A673 (cell line): ENCODE measurements around the gene GMDS. TPM values are rescaled to one million over a fixed set of nuclear protein-coding genes. Genes with fewer than 3 reads are reported as not detected.
A peak's percentile ranks its signal among the peaks of the same experiment; 100 is the strongest.

Experiments used
- BruUV-seq: library from RNA; stranded (reverse); fragments of 400-500 nt; replicated peaks from 2 replicates; lab custom pipeline; 2021; lab: Mats Ljungman, UMichigan
- CTCF ChIA-PET: fragments of 300-600 bp; sonication (Branson Sonifier 250); formaldehyde crosslinking; loops from one replicate; lab custom pipeline; 2022; ENCODE audit warnings: antibody characterized with exemption; lab: Charles Lee
- POLR2A ChIA-PET: fragments of 300-600 bp; sonication (Branson Sonifier 250); formaldehyde crosslinking; loops from one replicate; lab custom pipeline; 2022; ENCODE audit warnings: antibody characterized with exemption; ENCODE audit not compliant: low non-redundant PET; lab: Charles Lee
- DNase-seq: peaks from one replicate; pipeline ENCODE4 v3.0.0-alpha.2; 2015; ENCODE audit warnings: low spot score
- H3K27ac ChIP-seq: fragments of 200-600 bp; sonication (generic); 2 replicates; pipeline ENCODE4 v1.5.1; 2016; ENCODE audit warnings: mixed run types, low read depth, mild to moderate bottlenecking, mixed read lengths, antibody characterized with exemption, low read length; ENCODE audit not compliant: poor library complexity, severe bottlenecking
- H3K27me3 ChIP-seq: fragments of 200-600 bp; sonication (generic); replicated peaks from 2 replicates; pipeline ENCODE4 v1.6.1; 2017; ENCODE audit warnings: mixed run types, low read depth, mild to moderate bottlenecking, mixed read lengths, antibody characterized with exemption, low read length; ENCODE audit not compliant: insufficient read depth, poor library complexity
- H3K36me3 ChIP-seq: fragments of 200-600 bp; sonication (generic); 2 replicates; pipeline ENCODE4 v1.6.1; 2016; ENCODE audit warnings: mixed run types, mild to moderate bottlenecking, mixed read lengths, antibody characterized with exemption, low read length; ENCODE audit not compliant: insufficient read depth, poor library complexity, severe bottlenecking
- H3K4me1 ChIP-seq: fragments of 200-600 bp; sonication (generic); 2 replicates; pipeline ENCODE4 v1.6.1; 2017; ENCODE audit warnings: mixed run types, mild to moderate bottlenecking, mixed read lengths, antibody characterized with exemption, low read length; ENCODE audit not compliant: insufficient read depth, poor library complexity, severe bottlenecking
- H3K4me3 ChIP-seq: fragments of 200-600 bp; sonication (generic); 2 replicates; pipeline ENCODE4 v1.5.1; 2016; ENCODE audit warnings: low read depth, mixed run types, mild to moderate bottlenecking, mixed read lengths, low read length; ENCODE audit not compliant: poor library complexity, severe bottlenecking
- H3K9me3 ChIP-seq: fragments of 200-600 bp; sonication (generic); 2 replicates; pipeline ENCODE4 v1.6.1; 2016; ENCODE audit warnings: mixed run types, low read depth, mild to moderate bottlenecking, mixed read lengths, antibody characterized with exemption, low read length; ENCODE audit not compliant: poor library complexity, severe bottlenecking
- EZH2 ChIP-seq: fragments of 200-600 bp; sonication (generic); IDR thresholded peaks from 2 replicates; pipeline ENCODE4 v1.6.1; 2017; ENCODE audit warnings: borderline replicate concordance, low read depth, mild to moderate bottlenecking, mixed read lengths, antibody characterized with exemption, low read length; ENCODE audit not compliant: poor library complexity, severe bottlenecking
- intact Hi-C: fragments of 100-400 bp; cut with micrococcal nuclease; formaldehyde crosslinking; loops from one replicate; pipeline ENCODE4 v1.10.0; 2022; ENCODE audit not compliant: unreplicated experiment
- total RNA-seq: library from RNA; stranded (reverse); gene quantifications from 2 replicates; pipeline ENCODE4 v1.2.3, GENCODE V29; 2021
- TF ChIP-seq, protein P1 (sequence below): fragments of 300-800, 200-600 bp; sonication (generic); conservative IDR thresholded peaks from 2 replicates; pipeline ENCODE4 v1.5.1; 2017; ENCODE audit warnings: low read depth, mild to moderate bottlenecking, antibody characterized with exemption, low read length, moderate library complexity, mixed read lengths

Gene GMDS
- total RNA-seq, 1 experiment from 2014 or later: 15.2 TPM

DNA sequence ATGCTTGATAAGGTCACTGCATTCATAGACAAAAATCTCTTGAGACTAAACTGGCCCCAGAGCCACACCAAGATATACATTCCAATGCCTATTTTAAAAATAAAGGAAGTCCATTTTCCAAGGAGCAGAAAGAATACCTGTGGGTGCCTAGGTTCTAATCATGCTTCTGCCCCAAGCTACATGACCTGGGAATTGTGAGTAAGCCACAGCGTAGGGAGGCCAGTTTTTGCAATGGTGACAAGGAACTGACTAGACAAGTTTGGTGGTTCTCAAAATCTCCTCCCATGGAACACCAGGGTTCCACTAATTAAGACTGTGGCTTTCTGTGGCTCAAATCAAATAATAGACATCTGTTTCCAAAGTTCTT is 83.3 kb downstream of the GMDS start:
- H3K9me3 ChIP-seq: no peaks in the 10 kb centered on the region
- POLR2A ChIA-PET: no interaction called here
- H3K4me1 ChIP-seq: peaks cover 12% of the 10 kb centered on the region
- no peaks in the 10 kb centered on the region for H3K27me3 ChIP-seq
- no peak overlapping the region for H3K27ac ChIP-seq
- DNase-seq: peak; percentile 19
- no TSS peak for BruUV-seq
- intact Hi-C loops: no loop called here
- CTCF ChIA-PET: no interaction called here
- H3K4me3 ChIP-seq: no peak overlapping the region
- TF ChIP-seq, protein P1, sequence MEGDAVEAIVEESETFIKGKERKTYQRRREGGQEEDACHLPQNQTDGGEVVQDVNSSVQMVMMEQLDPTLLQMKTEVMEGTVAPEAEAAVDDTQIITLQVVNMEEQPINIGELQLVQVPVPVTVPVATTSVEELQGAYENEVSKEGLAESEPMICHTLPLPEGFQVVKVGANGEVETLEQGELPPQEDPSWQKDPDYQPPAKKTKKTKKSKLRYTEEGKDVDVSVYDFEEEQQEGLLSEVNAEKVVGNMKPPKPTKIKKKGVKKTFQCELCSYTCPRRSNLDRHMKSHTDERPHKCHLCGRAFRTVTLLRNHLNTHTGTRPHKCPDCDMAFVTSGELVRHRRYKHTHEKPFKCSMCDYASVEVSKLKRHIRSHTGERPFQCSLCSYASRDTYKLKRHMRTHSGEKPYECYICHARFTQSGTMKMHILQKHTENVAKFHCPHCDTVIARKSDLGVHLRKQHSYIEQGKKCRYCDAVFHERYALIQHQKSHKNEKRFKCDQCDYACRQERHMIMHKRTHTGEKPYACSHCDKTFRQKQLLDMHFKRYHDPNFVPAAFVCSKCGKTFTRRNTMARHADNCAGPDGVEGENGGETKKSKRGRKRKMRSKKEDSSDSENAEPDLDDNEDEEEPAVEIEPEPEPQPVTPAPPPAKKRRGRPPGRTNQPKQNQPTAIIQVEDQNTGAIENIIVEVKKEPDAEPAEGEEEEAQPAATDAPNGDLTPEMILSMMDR: no peak
- TF ChIP-seq EZH2: no peak
- H3K36me3 ChIP-seq: no peaks in the 10 kb centered on the region

DNA sequence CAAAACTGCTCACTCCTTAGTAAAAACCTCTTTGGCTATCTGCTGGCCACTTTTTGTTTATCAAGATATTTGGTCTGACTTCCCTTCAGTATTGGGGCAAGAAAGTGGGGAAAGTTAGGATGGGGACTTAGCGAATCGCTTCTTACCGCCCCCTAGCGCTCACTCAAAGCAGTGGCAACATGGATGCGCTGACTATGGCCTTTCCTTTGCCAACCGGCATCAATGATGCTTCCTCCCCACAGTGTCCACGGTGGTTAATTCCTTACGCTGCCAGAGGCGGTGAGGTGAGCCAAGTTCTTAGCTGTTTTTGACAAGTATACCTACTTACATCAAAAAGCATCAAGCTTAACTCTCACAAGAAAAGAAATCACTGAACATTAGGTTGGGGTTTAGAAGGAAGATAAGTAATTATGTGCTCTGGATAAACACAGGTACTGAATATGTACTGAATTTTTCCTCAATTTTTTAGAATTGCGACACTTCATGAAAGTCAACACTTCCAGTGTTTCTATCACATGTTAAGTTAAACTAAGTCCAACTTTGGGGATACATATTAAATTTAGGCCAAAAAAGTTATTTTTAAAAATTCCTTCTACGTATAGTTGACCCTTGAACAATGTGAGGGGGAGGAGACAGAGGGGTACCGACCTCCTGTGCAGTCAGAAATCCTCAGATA is 86.7 kb downstream of the GMDS start:
- POLR2A ChIA-PET: no interaction called here
- no TSS peak for BruUV-seq

DNA sequence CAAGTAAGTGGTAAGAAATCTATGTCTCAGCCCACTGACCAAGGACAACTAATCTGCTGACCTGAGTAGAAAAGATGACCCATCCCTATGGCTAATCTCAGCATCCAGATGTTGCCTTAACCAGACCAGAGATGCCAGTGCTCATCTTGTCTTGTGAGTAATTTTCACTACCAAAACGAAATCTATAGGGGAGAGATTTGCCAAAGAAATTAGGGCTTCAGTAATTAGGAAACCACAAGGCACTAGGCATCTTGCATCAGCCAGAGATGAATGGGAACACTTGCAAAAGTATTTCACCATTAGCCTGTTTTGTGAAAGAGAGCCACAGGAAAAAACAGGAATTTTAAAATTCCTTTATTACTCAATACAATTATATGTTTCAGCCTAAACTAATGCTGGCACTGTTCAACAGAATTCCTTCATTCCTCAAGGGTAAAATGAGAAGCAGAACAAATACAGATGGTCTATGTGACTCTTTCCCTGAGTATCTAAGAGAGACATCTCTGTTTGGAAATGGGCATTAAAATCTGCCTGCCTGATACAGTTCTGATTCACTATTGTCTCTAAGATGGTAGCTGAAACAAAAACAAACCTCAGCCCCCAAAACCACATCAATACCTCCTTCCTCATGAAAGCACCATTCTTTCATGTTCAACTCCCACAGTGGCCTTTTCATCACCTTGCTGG is 87.8 kb downstream of the GMDS start:
- no TSS peak for BruUV-seq
- CTCF ChIA-PET: no interaction called here
- H3K9me3 ChIP-seq: no peaks in the 10 kb centered on the region
- no peak overlapping the region for H3K27ac ChIP-seq
- peak; percentile 12 for DNase-seq
- no peak overlapping the region for H3K4me3 ChIP-seq
- no peaks in the 10 kb centered on the region for H3K36me3 ChIP-seq
- POLR2A ChIA-PET: no interaction called here
- TF ChIP-seq, protein P1: no peak
- TF ChIP-seq EZH2: no peak
- intact Hi-C loops: no loop called here
- H3K27me3 ChIP-seq: no peaks in the 10 kb centered on the region
- peaks cover 13% of the 10 kb centered on the region for H3K4me1 ChIP-seq

More for the DNA sequence above, 86.7 kb downstream of the GMDS start:
- intact Hi-C loops: no loop called here
- H3K36me3 ChIP-seq: no peaks in the 10 kb centered on the region
- no peak overlapping the region for H3K4me3 ChIP-seq
- peaks cover 13% of the 10 kb centered on the region for H3K4me1 ChIP-seq
- H3K27ac ChIP-seq: no peak overlapping the region
- no peaks in the 10 kb centered on the region for H3K9me3 ChIP-seq
- TF ChIP-seq EZH2: no peak
- TF ChIP-seq, protein P1: peak; percentile 47
- DNase-seq: peak; percentile 50
- CTCF ChIA-PET: no interaction called here
- no peaks in the 10 kb centered on the region for H3K27me3 ChIP-seq
